SK-N-SH (cell line): Measurements from ENCODE around the gene SLC41A3. TPM values are rescaled to one million over a fixed set of nuclear protein-coding genes. Genes with fewer than 3 reads are reported as not detected.

Experiments
- CTCF ChIA-PET: fragments of 300-600, 350-600 bp; formaldehyde crosslinking; extraction: SDS; loops from one replicate; lab custom pipeline; 2021; lab: Yijun Ruan, JAX
- POLR2A ChIA-PET: fragments of 350-600 bp; sonication (Branson Sonifier 250); formaldehyde crosslinking; extraction: SDS; loops from one replicate; lab custom pipeline; 2020; ENCODE audit warnings: antibody characterized with exemption, inconsistent platforms; lab: Yijun Ruan, JAX
- DNase-seq: peaks from one replicate; pipeline ENCODE4 v3.0.0; 2012
- H2AFZ ChIP-seq: fragments of 200-600 bp; sonication (generic); 2 replicates; pipeline ENCODE4 v1.8.1; 2016; ENCODE audit warnings: antibody characterized with exemption, mild to moderate bottlenecking, low read depth
- H3F3A ChIP-seq: fragments of 200-600 bp; sonication (generic); replicated peaks from 2 replicates; pipeline ENCODE3; 2016; ENCODE audit warnings: antibody characterized with exemption, mild to moderate bottlenecking; ENCODE audit not compliant: insufficient read depth
- H3K27ac ChIP-seq, 2 experiments: fragments of 200-500 bp in 1 of 2; fragments of 200-600 bp in 1 of 2; sonication (Bioruptor generic) in 1 of 2; sonication (generic), shearing (Covaris generic) in 1 of 2; 2 replicates each; pipeline versions ENCODE4 v1.5.1 to v1.6.1; 2014 to 2016; ENCODE audit warnings: low read depth in 2 of 2, inconsistent platforms in 1 of 2, low read length in 1 of 2, mild to moderate bottlenecking in 1 of 2, mixed read lengths in 1 of 2
- H3K27me3 ChIP-seq: fragments of 200-600 bp; sonication (generic), shearing (Covaris generic); 2 replicates; pipeline ENCODE4 v1.6.1; 2016; ENCODE audit warnings: mixed run types; ENCODE audit not compliant: insufficient read depth
- H3K36me3 ChIP-seq, 2 experiments: fragments of 200-500 bp in 1 of 2; fragments of 200-600 bp in 1 of 2; sonication (Bioruptor generic) in 1 of 2; sonication (generic) in 1 of 2; replicated peaks in 1 of 2; 2 replicates each; pipeline versions ENCODE3 to v1.5.1; 2014 to 2016; ENCODE audit warnings: low read length in 1 of 2, mild to moderate bottlenecking in 1 of 2; ENCODE audit not compliant: insufficient read depth in 2 of 2, control insufficient read depth in 1 of 2
- H3K4me1 ChIP-seq, 2 experiments: fragments of 200-500 bp in 1 of 2; fragments of 200-600 bp in 1 of 2; sonication (Bioruptor generic) in 1 of 2; sonication (generic), shearing (Covaris generic) in 1 of 2; 2 replicates each; pipeline versions ENCODE4 v1.5.1 to v1.6.1; 2014 to 2016; ENCODE audit warnings: low read depth in 1 of 2, low read length in 1 of 2, mixed run types in 1 of 2; ENCODE audit not compliant: insufficient read depth in 2 of 2, control insufficient read depth in 1 of 2
- H3K4me2 ChIP-seq: fragments of 200-600 bp; sonication (generic), shearing (Covaris generic); 2 replicates; pipeline ENCODE4 v1.6.1; 2017; ENCODE audit warnings: mixed run types
- H3K4me3 ChIP-seq, 2 experiments: fragments of 200-500 bp in 1 of 2; fragments of 200-600 bp in 1 of 2; sonication (Bioruptor generic) in 1 of 2; sonication (generic), shearing (Covaris generic) in 1 of 2; 2 replicates each; pipeline versions ENCODE4 v1.5.1 to v1.8.1; 2014 to 2016; ENCODE audit warnings: low read depth in 2 of 2, inconsistent platforms in 1 of 2, low read length in 1 of 2, mild to moderate bottlenecking in 1 of 2, mixed read lengths in 1 of 2, moderate library complexity in 1 of 2
- H3K79me2 ChIP-seq: fragments of 200-600 bp; sonication (generic); 2 replicates; pipeline ENCODE4 v1.8.1; 2017; ENCODE audit warnings: mild to moderate bottlenecking; ENCODE audit not compliant: insufficient read depth
- H3K9ac ChIP-seq: fragments of 200-600 bp; sonication (generic); 2 replicates; pipeline ENCODE4 v1.6.1; 2017; ENCODE audit warnings: mixed run types
- H3K9me2 ChIP-seq: fragments of 200-600 bp; sonication (generic); 2 replicates; pipeline ENCODE4 v1.6.1; 2017; ENCODE audit warnings: mixed run types
- H3K9me3 ChIP-seq: fragments of 200-600 bp; sonication (generic); 2 replicates; pipeline ENCODE4 v1.6.1; 2017; ENCODE audit warnings: mixed run types, mild to moderate bottlenecking, moderate library complexity
- H4K20me1 ChIP-seq: fragments of 200-600 bp; sonication (generic); 2 replicates; pipeline ENCODE4 v1.6.1; 2017; ENCODE audit warnings: mild to moderate bottlenecking, mixed run types; ENCODE audit not compliant: insufficient read depth
- CHD2 ChIP-seq: fragments of 150-350 bp; IDR thresholded peaks from 2 replicates; pipeline ENCODE4 v1.6.1; 2018; ENCODE audit warnings: low read length; ENCODE audit not compliant: partially characterized antibody
- FOXJ3 ChIP-seq: sonication (generic); formaldehyde crosslinking; IDR thresholded peaks from 2 replicates; pipeline ENCODE4 v1.5.1; 2020; ENCODE audit warnings: mild to moderate bottlenecking, missing genetic modification reagents
- FOXM1 ChIP-seq: IDR thresholded peaks from 2 replicates; pipeline ENCODE4 v1.4.0; 2012; ENCODE audit warnings: low read depth, mild to moderate bottlenecking
- GABPA ChIP-seq: IDR thresholded peaks from 2 replicates; pipeline ENCODE4 v1.4.0; 2012; ENCODE audit warnings: low read depth, mild to moderate bottlenecking
- GATA2 ChIP-seq: sonication (generic); formaldehyde crosslinking; IDR thresholded peaks from 2 replicates; pipeline ENCODE4 v1.5.0; 2020; ENCODE audit warnings: mild to moderate bottlenecking, missing genetic modification reagents
- RAD21 ChIP-seq: IDR thresholded peaks from 2 replicates; pipeline ENCODE4 v1.6.1; 2012; ENCODE audit warnings: mild to moderate bottlenecking, low read length
- RXRA ChIP-seq: IDR thresholded peaks from 2 replicates; pipeline ENCODE4 v1.4.0; 2012; ENCODE audit warnings: low read depth, mild to moderate bottlenecking, borderline replicate concordance
- SIN3A ChIP-seq: IDR thresholded peaks from 2 replicates; pipeline ENCODE4 v1.6.1; 2012; ENCODE audit warnings: low read depth, mild to moderate bottlenecking, low read length, moderate library complexity, borderline replicate concordance
- SMC3 ChIP-seq: IDR thresholded peaks from 2 replicates; pipeline ENCODE4 v1.6.1; 2012; ENCODE audit warnings: low read depth, low read length, improper control_type of control experiment
- USF1 ChIP-seq: IDR thresholded peaks from 2 replicates; pipeline ENCODE4 v1.4.0; 2012; ENCODE audit warnings: low read depth, borderline replicate concordance
- YY1 ChIP-seq: IDR thresholded peaks from 2 replicates; pipeline ENCODE4 v1.4.0; 2012; ENCODE audit warnings: low read depth, mild to moderate bottlenecking
- WGBS: methylation state at CpG from one replicate; pipeline ENCODE4 v1.1.6; 2017; ENCODE audit warnings: low lambda C conversion rate; 5-methylcytosine and 5-hydroxymethylcytosine counted together
- polyA plus RNA-seq, 3 experiments: library from polyadenylated mRNA; depleted of rRNA; stranded (reverse); fragments of >200 nt; gene quantifications; 2 replicates each; pipeline ENCODE4 v1.2.3, GENCODE V29; 2012
- TF ChIP-seq, protein P1 (sequence below): IDR thresholded peaks from 2 replicates; pipeline ENCODE4 v1.6.1; 2012; ENCODE audit warnings: mild to moderate bottlenecking, low read depth, low read length, moderate library complexity
- TF ChIP-seq, protein P2 (sequence below): fragments of 150-350 bp; IDR thresholded peaks from 2 replicates; pipeline ENCODE4 v1.6.1; 2016; ENCODE audit warnings: mild to moderate bottlenecking, low read depth, low read length
- TF ChIP-seq, protein P3 (sequence below): IDR thresholded peaks from 2 replicates; pipeline ENCODE4; 2012

Gene SLC41A3
- polyA plus RNA-seq, 1 of the 3 experiments (the other 2 are of a cell fraction): 53.4 TPM

GRCh38 chr3:126019683-126020082 is 64.2 kb downstream of the SLC41A3 start:
- Histone ChIP-seq H3K79me2 (no peaks in the 10 kb centered on the region), H3K4me3 (no peak overlapping the region), H3K9ac (no peak overlapping the region), H3K27me3 (no peaks in the 10 kb centered on the region), H3K36me3 (peaks cover 3% of the 10 kb centered on the region in 2 experiments), H3F3A (no peaks in the 10 kb centered on the region), H3K27ac (no peak overlapping the region), H2AFZ (no peak overlapping the region), H3K9me3 (no peaks in the 10 kb centered on the region), H3K4me2 (no peak overlapping the region), H4K20me1 (no peaks in the 10 kb centered on the region), H3K4me1 (peaks cover 0 to 5% of the 10 kb centered on the region in 2 experiments; a peak in 1 of 4 replicates), H3K9me2 (no peaks in the 10 kb centered on the region)
- DNase-seq: no peak
- TF ChIP-seq FOXM1 (no peak), CHD2 (no peak), GABPA (no peak), USF1 (no peak), SIN3A (no peak)
- TF ChIP-seq, protein P1, sequence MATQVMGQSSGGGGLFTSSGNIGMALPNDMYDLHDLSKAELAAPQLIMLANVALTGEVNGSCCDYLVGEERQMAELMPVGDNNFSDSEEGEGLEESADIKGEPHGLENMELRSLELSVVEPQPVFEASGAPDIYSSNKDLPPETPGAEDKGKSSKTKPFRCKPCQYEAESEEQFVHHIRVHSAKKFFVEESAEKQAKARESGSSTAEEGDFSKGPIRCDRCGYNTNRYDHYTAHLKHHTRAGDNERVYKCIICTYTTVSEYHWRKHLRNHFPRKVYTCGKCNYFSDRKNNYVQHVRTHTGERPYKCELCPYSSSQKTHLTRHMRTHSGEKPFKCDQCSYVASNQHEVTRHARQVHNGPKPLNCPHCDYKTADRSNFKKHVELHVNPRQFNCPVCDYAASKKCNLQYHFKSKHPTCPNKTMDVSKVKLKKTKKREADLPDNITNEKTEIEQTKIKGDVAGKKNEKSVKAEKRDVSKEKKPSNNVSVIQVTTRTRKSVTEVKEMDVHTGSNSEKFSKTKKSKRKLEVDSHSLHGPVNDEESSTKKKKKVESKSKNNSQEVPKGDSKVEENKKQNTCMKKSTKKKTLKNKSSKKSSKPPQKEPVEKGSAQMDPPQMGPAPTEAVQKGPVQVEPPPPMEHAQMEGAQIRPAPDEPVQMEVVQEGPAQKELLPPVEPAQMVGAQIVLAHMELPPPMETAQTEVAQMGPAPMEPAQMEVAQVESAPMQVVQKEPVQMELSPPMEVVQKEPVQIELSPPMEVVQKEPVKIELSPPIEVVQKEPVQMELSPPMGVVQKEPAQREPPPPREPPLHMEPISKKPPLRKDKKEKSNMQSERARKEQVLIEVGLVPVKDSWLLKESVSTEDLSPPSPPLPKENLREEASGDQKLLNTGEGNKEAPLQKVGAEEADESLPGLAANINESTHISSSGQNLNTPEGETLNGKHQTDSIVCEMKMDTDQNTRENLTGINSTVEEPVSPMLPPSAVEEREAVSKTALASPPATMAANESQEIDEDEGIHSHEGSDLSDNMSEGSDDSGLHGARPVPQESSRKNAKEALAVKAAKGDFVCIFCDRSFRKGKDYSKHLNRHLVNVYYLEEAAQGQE: no peak
- TF ChIP-seq, protein P2, sequence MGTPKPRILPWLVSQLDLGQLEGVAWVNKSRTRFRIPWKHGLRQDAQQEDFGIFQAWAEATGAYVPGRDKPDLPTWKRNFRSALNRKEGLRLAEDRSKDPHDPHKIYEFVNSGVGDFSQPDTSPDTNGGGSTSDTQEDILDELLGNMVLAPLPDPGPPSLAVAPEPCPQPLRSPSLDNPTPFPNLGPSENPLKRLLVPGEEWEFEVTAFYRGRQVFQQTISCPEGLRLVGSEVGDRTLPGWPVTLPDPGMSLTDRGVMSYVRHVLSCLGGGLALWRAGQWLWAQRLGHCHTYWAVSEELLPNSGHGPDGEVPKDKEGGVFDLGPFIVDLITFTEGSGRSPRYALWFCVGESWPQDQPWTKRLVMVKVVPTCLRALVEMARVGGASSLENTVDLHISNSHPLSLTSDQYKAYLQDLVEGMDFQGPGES: no peak
- ChIA-PET POLR2A (no interaction called here), CTCF (no interaction called here)
- WGBS: 67% methylated on average over 1 of the region's 5 CpGs

DNA sequence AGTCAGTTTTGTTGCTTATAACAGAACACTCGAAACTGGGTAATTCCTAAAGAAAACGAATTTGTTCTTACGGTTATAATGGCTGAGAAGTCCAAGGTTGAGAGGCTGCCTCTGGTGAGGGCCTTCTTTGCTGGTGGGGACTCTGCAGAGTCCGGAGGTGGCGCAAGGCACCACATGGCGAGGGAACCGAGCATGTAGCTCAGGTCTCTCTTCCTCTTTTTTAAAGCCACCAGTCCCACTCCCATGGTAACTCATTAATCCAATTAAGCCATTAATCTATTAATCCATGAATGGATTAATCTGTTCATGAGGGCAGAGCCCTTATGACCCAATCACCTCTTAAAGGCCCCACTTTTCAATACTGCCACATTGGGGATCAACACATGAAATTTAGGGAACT is 64.9 kb downstream of the SLC41A3 start:
- TF ChIP-seq SMC3: no peak
- TF ChIP-seq, protein P2: no peak
- TF ChIP-seq GATA2: no peak
- TF ChIP-seq, protein P3, sequence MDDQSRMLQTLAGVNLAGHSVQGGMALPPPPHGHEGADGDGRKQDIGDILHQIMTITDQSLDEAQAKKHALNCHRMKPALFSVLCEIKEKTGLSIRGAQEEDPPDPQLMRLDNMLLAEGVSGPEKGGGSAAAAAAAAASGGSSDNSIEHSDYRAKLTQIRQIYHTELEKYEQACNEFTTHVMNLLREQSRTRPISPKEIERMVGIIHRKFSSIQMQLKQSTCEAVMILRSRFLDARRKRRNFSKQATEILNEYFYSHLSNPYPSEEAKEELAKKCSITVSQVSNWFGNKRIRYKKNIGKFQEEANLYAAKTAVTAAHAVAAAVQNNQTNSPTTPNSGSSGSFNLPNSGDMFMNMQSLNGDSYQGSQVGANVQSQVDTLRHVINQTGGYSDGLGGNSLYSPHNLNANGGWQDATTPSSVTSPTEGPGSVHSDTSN: no peak
- TF ChIP-seq RXRA: no peak
- TF ChIP-seq FOXJ3 (CRISPR knock-in tag): no peak
- TF ChIP-seq RAD21: no peak
- no peak for TF ChIP-seq CHD2
- no peak for TF ChIP-seq USF1
- TF ChIP-seq YY1: no peak
- Histone ChIP-seq H3K4me1 (peaks cover 0 to 5% of the 10 kb centered on the region in 2 experiments; a peak in 1 of 4 replicates), H3K9me3 (no peaks in the 10 kb centered on the region), H3K27ac (no peak overlapping the region), H3K9ac (no peak overlapping the region), H3K4me2 (no peak overlapping the region), H3K79me2 (no peaks in the 10 kb centered on the region), H3K27me3 (no peaks in the 10 kb centered on the region), H3F3A (no peaks in the 10 kb centered on the region), H3K4me3 (no peak overlapping the region), H3K36me3 (peaks cover 3% of the 10 kb centered on the region in 2 experiments), H3K9me2 (no peaks in the 10 kb centered on the region), H4K20me1 (no peaks in the 10 kb centered on the region), H2AFZ (no peak overlapping the region)
- CTCF ChIA-PET: no interaction called here
- 89% methylated on average over 7 of the region's 7 CpGs for WGBS
- DNase-seq: no peak
- POLR2A ChIA-PET: no interaction called here
